C4-2B (cell line): ENCODE measurements around the gene SLX4IP.

Source experiments
- CTCF ChIP-seq: fragments of 450-650 bp; conservative IDR thresholded peaks from 2 replicates; pipeline ENCODE4 v1.5.1; 2017; ENCODE audit warnings: mild to moderate bottlenecking
- ZFX ChIP-seq: fragments of 450-650 bp; IDR thresholded peaks from 2 replicates; pipeline ENCODE4 v1.6.1; 2017

- no peak for TF ChIP-seq CTCF
- TF ChIP-seq ZFX: no peak
Measured at GRCh38 chr20:10554285-10554684, 119.2 kb downstream of the SLX4IP start.
